HTERT RPE-1 (cell line): ENCODE data around the gene LORICRIN.

Experiments used
- in situ Hi-C: fragments of 300-500 bp; cut with MboI; formaldehyde crosslinking; loops from 4 replicates; pipeline ENCODE4 v1.14.3; 2020; ENCODE audit warnings: low sequenced_read_pairs

The LORICRIN gene

DNA sequence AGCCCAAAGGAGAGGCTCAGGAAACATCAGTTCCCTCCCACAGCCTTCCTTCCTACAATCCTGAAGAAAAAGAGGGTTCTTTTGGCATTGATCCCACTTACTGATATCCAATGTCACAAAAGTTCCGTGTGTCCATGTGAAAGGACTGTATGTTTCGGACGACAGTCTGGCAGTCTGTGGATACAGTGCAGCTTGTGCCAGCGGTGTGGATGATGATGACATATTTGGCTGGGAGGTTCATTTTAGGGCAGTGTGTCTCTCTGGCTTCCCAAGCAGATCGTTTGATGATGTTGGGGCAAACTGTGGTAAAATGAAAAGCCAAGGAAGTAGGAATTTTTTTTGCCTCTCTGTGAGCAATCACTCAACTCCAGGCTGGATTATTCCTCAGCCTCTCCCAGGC lies 42.8 kb downstream of the LORICRIN start:
- in situ Hi-C loops: no loop called here

DNA sequence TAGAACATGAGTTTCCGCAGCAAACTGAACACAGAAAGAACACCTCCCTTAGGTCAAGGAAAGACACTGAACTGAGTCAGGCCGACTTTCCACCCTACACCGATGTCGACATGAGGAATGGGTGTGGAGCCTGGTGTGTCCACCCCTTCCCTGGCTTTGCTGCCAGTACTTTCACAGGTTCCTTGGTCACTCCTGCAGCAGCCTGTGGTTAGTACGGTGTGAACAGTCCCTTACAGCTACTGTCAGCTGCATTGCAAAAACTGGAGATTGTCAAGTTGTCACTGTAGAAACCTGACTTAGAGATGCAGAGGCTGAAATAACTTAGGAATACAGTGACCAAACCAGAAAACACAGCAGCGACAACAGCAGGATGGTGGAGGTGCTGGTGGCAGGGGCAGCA lies 46.2 kb downstream of the LORICRIN start:
- in situ Hi-C loops: no loop called here

DNA sequence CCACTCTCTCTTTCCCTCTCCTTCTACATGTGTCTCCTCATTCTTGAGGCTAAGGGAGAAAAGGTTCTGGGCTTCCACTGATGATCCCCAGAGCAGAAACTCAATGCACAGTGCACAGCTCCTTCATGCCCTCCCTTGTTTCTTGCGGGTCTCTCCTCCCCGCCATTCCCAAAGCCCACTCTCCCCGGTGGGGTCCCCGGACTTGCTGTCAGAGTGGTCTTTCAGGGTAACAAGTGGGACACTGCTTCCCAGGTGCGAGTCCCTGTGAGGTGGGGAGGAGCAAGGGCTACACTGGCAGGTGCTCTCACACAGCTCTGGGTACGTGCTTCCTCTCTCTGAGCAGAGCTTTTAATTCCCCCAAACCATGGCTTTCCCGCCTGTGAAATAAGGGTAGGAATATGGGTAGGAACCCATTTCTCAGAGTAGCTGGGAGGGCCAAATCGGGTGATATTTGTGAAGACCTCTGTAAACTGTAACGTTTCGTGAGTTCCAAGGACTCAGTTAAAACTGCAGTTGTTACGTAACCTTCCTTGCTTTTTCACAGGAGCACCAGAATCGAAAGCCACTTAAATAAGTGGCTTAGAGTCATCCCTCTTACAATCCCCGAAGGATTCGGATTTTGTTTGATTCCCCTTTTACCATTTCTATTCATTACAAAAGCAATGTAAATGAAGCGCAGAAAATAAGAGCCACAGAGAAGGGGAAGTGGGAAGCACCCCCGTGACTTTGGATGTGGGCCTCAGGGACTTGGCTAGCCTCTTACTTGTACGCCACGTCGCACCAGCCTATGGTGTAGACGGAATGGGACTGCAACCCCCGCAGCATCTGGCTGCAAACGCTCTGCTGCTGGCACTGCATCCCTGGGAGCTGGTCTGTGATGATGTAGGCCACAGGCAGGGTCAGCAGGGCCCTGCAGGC lies 47.1 kb downstream of the LORICRIN start:
- in situ Hi-C loops: no loop called here

DNA sequence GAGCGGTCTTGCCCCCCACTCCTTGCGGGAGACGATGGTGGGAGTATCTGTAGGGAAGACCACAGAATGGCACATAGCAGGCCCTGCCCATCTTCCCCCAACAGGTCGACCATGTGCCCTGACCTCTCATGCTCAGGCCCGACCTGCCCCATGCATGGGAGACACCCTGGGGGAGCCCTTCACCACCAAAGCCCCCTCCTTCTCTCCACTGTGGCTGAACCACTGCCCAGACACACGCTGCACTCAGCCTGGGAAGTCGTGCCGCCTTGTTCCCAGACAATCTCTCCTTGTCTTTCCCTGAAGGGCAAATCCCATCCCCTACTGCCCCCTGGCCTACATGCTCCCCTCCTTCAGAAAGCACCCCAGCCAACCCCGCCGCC lies 47.7 kb downstream of the LORICRIN start:
- in situ Hi-C loops: no loop called here

DNA sequence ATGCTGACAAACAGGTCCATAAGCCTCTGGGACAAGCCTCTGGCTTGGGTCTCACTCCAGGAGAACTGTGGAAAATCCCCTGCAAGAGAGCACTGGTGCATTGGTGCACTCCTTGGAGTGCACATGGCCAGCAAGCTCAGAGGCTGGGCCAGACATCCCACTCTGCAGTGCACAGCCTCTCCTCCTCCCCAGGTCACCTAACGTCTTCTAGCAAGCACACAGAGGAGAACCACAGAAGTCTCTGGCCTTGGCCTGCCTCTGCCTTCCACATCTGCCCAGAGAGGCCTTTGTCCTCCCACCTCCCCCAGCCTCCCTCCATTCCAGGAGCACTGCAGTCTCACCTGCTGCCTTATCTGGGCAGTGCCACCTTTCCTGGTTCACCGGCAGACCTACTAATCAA lies 49.1 kb downstream of the LORICRIN start:
- in situ Hi-C loops: no loop called here

DNA sequence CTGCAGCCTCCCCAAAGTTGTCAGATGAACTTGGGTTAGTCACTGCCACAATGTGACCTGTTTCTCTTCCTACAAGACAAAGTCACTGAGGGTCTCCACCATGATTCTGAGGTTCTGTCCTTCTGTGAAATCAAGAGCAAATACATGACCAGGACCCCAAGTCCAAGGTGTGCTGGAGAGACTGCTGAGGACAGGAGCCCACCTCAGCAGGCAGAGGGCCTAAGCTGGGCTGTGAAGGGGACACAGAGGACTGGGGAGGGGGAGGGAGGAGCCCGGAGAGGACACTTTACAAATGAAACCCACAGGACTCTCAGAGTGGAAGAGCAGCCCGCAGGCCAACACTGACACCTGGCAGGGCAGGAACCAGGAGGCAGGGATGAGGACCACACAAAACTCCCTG lies 50.0 kb downstream of the LORICRIN start:
- in situ Hi-C loops: no loop called here

DNA sequence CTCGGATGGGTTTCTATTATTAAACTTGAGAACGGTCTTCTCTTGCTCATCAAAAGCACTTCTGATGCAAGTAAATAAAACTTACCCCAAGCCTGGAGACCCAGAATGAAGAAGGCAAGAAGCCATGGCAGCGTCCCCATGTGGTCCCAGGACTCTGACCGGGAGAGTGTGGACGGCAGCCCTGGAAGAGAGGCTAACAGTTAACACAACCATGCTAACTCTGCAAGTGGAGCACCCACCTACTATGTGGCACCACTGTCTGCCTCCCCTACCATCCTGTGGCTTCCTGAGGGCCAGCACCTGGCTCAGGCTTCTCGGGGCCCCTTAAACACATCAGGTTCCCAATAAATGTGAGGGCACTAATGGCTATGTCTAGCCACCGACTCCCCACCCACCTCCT lies 51.0 kb downstream of the LORICRIN start:
- in situ Hi-C loops: no loop called here
